ENCODE data around the gene CDIPT.

GRCh38 chr16:29850998-29851397, 12.0 kb downstream of the CDIPT start:
- no peak for TF ChIP-seq CTCF (IDR thresholded peaks at IDR 0.05)
- TF ChIP-seq POLR2A (IDR thresholded peaks at IDR 0.05), result no peak

Measured in heart left ventricle (tissue), 13 donors.